LoVo (cell line): ENCODE data around the gene ANLN.
"Not testable (repeated sequence)": the region's sequence is repeated elsewhere in the genome, so short reads cannot be mapped to it uniquely, and the experiment has no call there.

Experiments
- DNase-seq: peaks from one replicate; pipeline ENCODE4 v3.0.0-alpha.2; 2016; ENCODE audit warnings: low spot score

ANLN gene

GRCh38 chr7:36409180-36409579 is 19.5 kb downstream of the ANLN start:
- DNase-seq = no peak

DNA sequence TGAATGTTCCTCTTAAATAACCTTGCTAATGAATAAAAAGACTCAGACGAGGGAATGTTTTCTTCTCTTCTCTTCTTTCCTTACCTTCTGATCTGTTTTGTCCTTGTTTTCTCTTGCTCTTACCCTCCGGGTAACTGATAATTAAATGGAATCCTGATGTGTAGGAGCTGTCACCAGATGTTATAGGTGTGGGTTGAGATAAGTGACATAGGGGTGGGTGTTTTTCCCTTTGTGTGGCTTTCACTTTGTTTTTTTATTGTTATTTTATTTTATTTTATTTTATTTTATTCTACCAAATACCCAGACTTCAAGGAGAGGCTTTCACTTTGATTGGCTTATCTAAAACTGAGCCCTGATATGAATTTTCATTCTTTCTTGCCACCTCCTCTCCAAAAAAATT is 25.5 kb downstream of the ANLN start:
- no peak for DNase-seq

GRCh38 chr7:36416251-36416650 is 26.6 kb downstream of the ANLN start:
- no peak for DNase-seq

DNA sequence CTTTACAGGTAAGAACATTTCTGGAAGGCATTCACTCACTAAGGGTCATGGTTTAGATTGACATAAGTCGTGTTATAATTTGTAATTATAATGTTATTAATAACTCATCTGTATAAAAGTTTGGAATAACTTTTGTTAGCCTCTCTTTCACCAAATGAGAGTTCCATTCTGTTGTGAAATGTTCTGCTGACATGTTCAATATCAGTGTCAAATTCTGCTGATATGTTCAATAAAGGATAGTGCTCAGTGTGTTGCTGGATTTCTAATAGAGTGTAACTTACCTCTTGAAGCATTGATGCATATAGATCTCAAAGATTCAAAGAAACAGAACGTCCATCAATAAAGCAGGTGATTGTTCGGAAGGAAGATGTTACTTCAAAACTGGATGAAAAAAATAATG is 30.6 kb downstream of the ANLN start:
- no peak for DNase-seq

- DNase-seq = no peak
Observed at GRCh38 chr7:36422072-36422471, 32.4 kb downstream of the ANLN start.

DNA sequence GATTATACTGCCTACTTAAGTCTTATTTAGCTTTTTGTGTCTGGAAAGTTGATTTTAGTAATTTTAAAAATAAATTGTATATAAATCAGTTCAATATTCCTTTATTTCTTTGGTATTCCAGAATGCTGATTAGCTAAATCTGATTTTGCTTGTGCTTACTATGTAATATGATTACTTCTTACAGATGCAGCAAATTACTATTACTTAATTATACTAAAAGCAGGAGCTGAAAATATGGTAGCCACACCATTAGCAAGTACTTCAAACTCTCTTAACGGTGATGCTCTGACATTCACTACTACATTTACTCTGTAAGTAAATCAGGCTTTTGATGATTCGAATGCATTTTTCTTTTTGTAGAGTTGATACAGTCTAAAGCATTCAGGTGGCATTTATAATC is 34.0 kb downstream of the ANLN start:
- no peak for DNase-seq

GRCh38 chr7:36430186-36430585 is 40.5 kb downstream of the ANLN start:
- DNase-seq = no peak

DNA sequence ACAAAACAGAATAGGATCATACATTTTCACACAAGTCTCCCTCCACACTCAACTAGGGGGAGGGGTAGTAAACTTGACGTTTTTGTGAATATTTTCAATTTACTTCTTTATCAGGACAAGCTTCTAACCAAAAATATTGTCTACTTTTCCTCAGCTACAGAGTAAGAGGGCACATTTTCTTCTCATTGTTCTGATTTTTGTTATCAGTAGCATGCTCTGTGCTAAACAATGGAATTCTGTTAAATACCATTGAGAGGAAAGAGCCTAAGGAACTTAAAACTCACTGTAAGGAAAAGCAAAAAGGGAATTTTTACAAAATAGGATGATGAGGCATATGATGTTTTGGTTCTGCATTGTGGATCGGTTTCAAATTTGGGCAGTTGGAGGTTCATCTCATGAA is 41.2 kb downstream of the ANLN start:
- DNase-seq = no peak

DNA sequence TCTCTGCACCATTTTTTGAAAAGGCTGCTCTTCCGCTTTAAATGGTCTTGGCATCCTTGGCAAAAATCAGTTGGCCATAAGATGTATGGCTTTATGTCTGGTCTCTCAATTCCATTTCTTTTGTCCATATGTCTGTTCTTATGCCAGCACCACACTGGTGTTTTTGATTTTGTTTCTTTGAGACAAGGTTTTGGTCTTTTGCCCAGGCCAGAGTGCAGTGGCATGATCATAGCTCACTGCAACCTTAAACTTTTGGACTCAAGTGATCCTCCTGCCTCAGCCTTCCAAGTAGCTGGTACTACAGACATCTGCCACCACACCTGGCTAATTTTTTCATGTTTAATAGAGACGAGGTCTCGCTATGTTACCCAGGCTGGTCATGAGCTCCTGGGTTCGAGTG is 48.5 kb downstream of the ANLN start:
- DNase-seq = no peak

GRCh38 chr7:36439624-36440023 is 50.0 kb downstream of the ANLN start:
- DNase-seq = no peak

DNA sequence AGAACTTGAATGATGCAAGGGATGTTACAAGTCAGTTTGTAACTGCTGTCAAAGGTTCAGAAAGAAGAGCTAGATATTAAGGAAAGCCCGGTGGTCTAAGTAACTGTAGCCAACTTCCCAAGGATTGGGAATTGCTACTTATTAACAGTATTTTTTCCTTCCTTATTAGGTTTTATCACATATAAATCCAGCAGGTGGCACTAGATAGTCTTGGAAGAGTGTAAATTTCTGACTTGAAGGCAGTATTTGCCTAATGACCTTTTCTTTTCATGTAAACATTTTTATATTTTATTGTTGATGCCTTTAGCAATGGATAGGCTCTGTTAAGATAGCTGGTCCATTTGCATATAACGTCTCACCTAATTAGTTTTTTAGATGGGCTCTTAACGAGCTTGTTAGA is 51.2 kb downstream of the ANLN start:
- DNase-seq = peak; percentile 41

DNA sequence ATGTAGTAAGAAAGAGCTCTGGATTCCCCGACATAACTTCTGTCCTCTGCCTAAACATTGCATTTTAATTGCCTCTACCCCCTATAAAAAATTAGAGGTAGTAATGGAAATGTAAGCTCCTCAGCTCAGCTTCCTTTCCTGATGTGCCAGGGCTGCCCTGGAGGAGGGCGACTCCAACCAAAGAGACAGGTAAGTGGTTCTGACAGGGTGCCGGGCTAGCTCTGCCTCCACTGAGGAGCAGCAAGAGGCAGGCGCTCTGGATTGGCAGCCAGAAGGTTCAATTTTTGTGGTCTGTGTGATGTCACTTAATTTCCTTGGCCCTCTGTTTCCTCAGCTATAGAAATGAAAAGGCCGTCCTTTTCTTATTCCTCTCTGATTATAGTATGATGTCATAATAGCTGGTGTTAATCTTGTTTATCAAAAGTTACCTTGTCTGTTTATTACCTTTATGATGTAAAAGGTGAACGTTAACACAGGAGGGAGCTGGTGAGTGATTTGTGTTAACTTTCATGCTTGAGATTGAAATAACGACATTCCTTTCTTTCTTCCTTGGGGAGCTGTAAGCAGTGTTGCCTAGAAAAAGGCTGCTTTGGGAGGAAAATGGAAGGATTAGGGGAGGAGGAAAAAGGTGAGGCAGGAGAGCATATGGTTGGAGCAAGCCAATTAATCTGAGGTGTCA is 51.8 kb downstream of the ANLN start:
- no peak for DNase-seq

DNA sequence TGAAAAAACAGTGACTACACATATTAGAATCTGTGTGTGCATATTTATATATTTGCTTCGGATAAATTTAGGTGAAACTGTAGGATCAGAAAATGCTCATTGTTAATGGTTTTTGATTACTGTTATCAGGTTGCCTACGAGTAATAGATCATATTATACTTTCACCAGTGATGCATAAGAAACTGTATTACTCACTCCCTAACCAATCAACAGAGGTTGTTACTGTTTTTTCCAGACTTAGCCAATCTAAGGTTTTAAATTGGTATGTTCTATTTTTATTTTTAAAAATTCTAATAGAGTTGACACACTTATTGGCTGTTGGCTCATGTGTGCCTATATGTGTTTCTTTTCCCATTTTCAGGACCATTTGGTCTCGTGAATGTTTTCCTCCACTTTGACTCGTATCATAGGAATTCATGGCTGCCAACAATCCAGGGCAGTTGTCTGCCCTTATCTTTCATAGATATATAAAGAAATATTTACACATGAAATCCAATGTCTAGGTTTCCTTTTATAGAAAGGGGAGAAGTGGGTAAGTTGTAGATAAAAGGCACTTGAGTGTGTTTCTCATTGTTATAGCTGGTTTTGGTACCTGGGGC is 59.2 kb downstream of the ANLN start:
- peak; percentile 52 for DNase-seq

DNA sequence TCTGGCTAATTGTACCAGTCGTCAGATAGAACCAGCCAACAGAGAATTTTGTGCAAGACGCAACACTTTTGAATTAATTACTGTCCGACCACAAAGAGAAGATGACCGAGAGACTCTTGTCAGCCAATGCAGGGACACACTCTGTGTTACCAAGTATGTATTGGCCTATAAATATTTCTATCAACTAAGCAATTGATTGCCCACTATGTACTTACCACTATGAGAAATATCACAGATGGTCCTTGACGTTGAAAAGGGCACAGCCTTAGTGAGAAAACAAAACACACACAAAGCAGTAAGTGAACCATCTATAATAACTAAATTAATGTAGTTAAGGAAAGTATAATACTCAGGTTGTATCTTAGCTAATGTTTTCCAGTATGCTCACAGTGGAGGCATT is 60.0 kb downstream of the ANLN start:
- no peak for DNase-seq

DNA sequence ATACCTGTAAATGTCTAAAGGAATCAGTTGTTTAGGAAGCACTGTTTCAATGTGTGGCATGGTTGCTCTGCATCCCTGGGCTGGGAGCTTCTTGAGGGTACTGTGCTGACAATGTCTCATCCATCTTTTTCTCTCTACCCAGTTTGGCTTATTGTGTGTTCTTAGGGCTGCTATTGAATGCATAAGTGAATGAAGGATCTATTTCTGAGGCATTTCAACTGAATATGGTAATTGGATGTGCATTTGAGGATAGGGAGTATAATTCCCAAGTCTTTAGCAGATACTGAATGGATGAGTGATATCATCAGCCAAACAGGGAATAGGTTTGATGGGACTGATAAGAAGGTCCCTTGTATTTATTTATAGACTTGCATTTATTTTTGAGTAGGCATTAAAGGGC is 64.1 kb downstream of the ANLN start:
- DNase-seq = no peak

DNA sequence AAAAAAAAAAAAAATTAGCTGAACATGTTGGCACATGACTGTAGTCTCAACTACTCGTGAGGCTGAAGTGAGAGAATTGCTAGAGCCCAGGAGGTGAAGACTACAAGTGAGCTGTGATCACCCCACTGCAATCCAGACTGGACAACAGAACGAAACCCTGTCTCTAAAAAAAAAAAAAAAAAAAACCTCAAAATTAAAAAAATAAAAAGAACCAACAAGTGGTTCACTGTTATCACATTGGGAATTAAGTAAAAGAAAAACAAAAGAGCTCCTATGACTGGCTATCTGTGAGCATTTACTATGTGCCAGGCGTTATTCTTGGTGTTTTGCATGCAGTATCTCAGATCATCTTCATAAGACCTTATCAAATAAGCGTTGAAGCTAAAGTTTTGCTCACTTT is 66.0 kb downstream of the ANLN start:
- no peak for DNase-seq

GRCh38 chr7:36456138-36456537 is 66.5 kb downstream of the ANLN start:
- no peak for DNase-seq

- DNase-seq = no peak
Observed at GRCh38 chr7:36456548-36456947, 66.9 kb downstream of the ANLN start.

GRCh38 chr7:36459236-36459960 is 69.7 kb downstream of the ANLN start:
- DNase-seq = no peak

DNA sequence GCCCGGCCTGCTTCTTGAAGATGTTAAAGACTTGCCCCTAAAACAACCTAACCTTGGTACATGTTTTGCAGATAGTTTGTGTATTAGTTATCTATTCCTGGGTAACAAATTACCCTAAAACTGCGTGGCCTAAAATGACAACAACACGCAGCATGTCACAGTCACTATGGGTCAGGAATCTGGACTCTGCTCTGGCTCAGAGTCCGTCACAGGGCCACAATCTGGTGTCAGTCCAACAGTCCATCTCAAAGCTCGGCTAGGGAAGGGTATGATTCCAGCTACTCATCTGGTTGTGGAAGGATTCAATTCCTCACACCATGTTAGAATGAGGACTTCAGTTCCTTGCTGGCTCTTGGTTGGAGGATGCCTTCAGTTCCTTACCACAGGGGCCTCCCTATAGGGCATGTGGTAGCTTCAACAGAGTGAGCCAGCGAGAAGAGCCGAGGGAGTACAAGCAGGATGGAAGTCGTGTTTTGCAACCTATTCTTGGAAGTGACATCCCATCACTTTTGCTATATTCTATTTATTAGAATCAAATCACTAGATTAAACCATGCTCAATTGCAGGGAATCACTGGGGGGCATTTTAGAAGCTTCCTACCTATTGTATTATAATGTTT is 71.3 kb downstream of the ANLN start:
- DNase-seq = no peak

GRCh38 chr7:36462551-36463137 is 73.0 kb downstream of the ANLN start:
- no peak for DNase-seq

- DNase-seq = no peak
Observed at GRCh38 chr7:36464271-36464670, 74.6 kb downstream of the ANLN start.

DNA sequence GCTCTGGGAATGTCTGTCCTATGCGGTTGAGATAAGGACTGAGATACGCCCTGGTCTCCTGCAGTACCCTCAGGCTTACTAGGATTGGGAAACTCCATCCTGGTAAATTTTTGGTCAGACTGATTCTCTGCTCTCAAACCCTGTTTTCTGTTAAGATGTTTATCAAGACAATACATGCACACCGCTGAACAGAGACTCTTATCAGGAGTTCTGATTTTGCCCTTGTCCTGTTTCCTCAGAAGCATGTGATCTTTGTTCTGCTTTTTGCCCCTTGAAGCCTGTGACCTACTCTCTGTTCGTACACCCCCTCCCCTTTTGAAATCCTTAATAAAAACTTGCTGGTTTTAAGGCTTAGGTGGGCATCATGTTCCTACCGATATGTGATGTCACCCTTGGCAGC is 76.3 kb downstream of the ANLN start:
- not testable (repeated sequence) for DNase-seq
